Gastroesophageal sphincter (tissue), 3 donors: ENCODE measurements around the gene SESN3.
"Not testable (repeated sequence)": the region's sequence is repeated elsewhere in the genome, so short reads cannot be mapped to it uniquely, and the experiment has no call there.

Experiments used
- EP300 ChIP-seq: sonication (generic); formaldehyde crosslinking; IDR thresholded peaks from one replicate; pipeline ENCODE4 v1.6.1; 2017; ENCODE audit warnings: antibody characterized with exemption, mild to moderate bottlenecking
- POLR2A ChIP-seq, 2 donors: fragments of 450-650 bp; IDR thresholded peaks; one replicate each; pipeline ENCODE4 v1.6.1; 2017; ENCODE audit warnings: antibody characterized with exemption in 2 of 2, mild to moderate bottlenecking in 2 of 2, moderate library complexity in 1 of 2
- POLR2AphosphoS5 ChIP-seq: sonication (generic); formaldehyde crosslinking; IDR thresholded peaks from one replicate; pipeline ENCODE4 v1.6.1; 2017; ENCODE audit warnings: antibody characterized with exemption
- TF ChIP-seq, protein P1 (sequence below), 4 experiments: fragments of 200-600 bp in 2 of 4; fragments of 450-650 bp in 2 of 4; sonication (generic) in 1 of 4; IDR thresholded peaks; one replicate each; pipeline ENCODE4 v1.5.1; 2017 to 2019; ENCODE audit warnings: antibody characterized with exemption in 4 of 4, mild to moderate bottlenecking in 2 of 4, moderate library complexity in 2 of 4

DNA sequence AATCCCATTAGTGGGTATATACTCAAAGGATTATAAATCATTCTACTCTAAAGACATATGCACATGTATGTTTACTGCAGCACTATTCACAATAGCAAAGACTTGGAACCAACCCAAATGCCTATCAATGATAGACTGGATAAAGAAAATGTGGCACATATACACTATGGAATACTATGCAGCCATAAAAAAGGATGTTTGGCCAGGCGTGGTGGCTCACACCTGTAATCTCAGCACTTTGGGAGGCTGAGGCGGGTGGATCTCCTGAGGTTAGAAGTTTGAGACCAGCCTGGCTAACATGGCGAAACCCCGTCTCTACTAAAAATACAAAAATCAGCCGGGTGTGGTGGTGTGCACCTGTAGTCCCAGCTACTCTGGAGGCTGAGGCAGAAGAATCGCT, 21.5 kb downstream of the SESN3 start:
- TF ChIP-seq, protein P1, sequence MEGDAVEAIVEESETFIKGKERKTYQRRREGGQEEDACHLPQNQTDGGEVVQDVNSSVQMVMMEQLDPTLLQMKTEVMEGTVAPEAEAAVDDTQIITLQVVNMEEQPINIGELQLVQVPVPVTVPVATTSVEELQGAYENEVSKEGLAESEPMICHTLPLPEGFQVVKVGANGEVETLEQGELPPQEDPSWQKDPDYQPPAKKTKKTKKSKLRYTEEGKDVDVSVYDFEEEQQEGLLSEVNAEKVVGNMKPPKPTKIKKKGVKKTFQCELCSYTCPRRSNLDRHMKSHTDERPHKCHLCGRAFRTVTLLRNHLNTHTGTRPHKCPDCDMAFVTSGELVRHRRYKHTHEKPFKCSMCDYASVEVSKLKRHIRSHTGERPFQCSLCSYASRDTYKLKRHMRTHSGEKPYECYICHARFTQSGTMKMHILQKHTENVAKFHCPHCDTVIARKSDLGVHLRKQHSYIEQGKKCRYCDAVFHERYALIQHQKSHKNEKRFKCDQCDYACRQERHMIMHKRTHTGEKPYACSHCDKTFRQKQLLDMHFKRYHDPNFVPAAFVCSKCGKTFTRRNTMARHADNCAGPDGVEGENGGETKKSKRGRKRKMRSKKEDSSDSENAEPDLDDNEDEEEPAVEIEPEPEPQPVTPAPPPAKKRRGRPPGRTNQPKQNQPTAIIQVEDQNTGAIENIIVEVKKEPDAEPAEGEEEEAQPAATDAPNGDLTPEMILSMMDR (IDR thresholded peaks at IDR 0.05): not testable (repeated sequence)
- TF ChIP-seq POLR2AphosphoS5; POLR2A (IDR thresholded peaks at IDR 0.05); EP300: not testable (repeated sequence)
